Memory B cell (primary cell): ENCODE results near the gene RNF220.

Source experiments
- ATAC-seq: fragments of 150-1000 bp; cut with Tn5 transposase; 2 replicates; pipeline ENCODE4 v1.10.0; 2021; ENCODE audit warnings: low read depth, mild to moderate bottlenecking, moderate library complexity
- DNase-seq, 2 donors: peaks; one replicate each; pipeline ENCODE4 v3.0.0; 2022; ENCODE audit warnings: low spot score in 2 of 2
- H3K27ac Mint-ChIP-seq: one replicate; pipeline ENCODE4 v1.8.0; 2022; ENCODE audit warnings: mild to moderate bottlenecking, moderate library complexity, mixed read lengths
- H3K27me3 Mint-ChIP-seq: one replicate; pipeline ENCODE4 v1.8.0; 2022; ENCODE audit warnings: mixed read lengths
- H3K36me3 Mint-ChIP-seq: one replicate; pipeline ENCODE4 v1.8.0; 2022; ENCODE audit warnings: mild to moderate bottlenecking, mixed read lengths
- H3K4me1 Mint-ChIP-seq: one replicate; pipeline ENCODE4 v1.8.0; 2022; ENCODE audit warnings: mixed read lengths
- H3K4me3 Mint-ChIP-seq: one replicate; pipeline ENCODE4 v1.8.0; 2022; ENCODE audit warnings: mild to moderate bottlenecking, moderate library complexity, mixed read lengths
- H3K9me3 Mint-ChIP-seq: one replicate; pipeline ENCODE4 v1.8.0; 2022; ENCODE audit warnings: mixed read lengths

The RNF220 gene

DNA sequence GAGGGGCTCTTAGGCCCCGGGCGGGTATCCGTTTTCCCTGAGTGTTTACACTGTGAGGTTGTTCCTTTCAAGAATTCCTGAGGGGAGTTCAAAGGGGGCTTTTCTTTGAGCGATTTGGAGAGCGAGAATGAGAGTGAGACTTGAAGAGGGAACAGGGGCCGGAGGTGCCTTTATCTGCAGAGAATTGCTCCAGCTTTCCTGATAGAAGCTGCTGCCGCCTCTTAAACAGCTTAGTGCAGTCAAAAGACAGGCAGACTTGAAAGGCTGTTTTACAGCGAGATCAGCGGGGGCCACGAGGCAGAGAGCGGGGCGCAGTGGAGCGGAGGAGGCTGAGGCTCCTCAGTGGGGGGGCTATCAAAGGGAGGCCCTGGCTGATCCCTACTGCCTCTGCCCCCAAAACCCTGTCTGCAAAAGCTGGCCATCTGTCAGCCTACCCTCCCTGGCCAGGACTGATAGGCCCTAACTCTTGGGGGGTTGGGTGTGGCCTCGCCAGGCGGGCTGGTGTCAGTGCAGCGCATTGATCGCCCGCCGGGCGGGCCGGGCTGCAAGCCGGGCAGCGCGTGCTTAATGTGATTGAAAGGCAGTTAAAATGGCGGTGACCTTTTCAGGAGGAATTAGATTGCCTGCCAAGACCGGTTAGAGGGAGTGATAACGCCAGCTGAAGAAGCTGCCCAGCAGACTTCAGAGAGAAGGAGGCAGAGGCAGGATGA, 232.8 kb downstream of the RNF220 start:
- Mint-ChIP-seq H3K36me3 (peaks cover 37% of the 10 kb centered on the region), H3K9me3 (no peaks in the 10 kb centered on the region), H3K4me3 (no peak overlapping the region), H3K27me3 (no peaks in the 10 kb centered on the region), H3K27ac (no peak overlapping the region), H3K4me1 (peaks cover 33% of the 10 kb centered on the region)
- ATAC-seq (no peak), DNase-seq (no peak)

- ATAC-seq, result no peak
- Mint-ChIP-seq H3K9me3 (no peaks in the 10 kb centered on the region), H3K27ac (no peak overlapping the region), H3K4me1 (peaks cover 13% of the 10 kb centered on the region), H3K27me3 (no peaks in the 10 kb centered on the region), H3K36me3 (peaks cover 38% of the 10 kb centered on the region), H3K4me3 (no peak overlapping the region)
- DNase-seq, result no peak
Observed at GRCh38 chr1:44640200-44640853, 235.3 kb downstream of the RNF220 start.

DNA sequence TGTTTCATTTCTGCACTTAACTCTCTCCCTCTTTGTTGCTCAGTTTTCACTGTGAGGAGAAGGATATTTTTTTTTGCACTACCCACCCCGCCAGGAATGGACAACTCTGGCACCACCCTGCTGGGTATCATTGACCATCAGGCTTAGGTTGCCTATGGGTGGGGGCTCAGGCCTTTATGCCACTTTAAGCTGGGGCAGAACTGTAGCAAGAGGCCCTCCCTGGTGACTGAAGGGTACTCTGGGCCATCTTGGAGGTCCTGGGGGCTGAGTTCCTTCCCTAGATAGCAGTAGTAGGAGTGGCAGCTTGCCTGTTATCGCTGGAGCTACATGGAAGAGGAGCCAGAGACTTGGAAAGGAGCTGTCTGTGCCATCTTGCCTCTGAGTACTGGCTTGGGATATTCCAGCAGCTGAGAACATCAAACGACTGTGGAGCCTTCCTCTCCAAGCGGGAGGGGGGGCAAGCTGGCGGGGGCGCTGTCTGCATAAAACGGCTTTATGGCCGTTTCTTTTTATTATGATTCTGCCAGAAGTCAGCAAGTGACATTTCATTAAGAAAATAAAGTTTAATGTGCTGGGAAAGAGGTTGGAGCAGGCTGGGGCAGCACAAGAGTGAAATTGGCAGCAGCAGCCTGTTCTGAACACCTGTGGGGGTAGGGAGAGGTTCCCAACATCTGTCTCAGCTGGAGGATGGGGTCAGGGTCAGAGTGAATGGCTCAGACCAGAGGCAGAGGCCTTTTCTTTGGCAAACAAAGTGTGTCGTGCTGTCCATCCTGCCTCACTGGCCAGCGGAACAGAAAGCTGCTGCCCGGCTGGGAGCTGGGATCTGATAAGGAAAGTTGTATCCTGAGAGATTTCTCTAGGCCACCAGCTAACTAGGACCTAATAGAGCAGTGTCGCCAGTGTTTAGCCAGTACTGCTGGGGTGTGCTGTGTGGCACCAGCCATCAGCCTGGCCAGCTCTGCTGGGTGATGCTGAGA, 236.4 kb downstream of the RNF220 start:
- H3K4me3 Mint-ChIP-seq, result no peak overlapping the region
- peaks cover 9% of the 10 kb centered on the region for H3K4me1 Mint-ChIP-seq
- ATAC-seq, result no peak

GRCh38 chr1:44642255-44642654, 237.2 kb downstream of the RNF220 start:
- H3K4me1 Mint-ChIP-seq, result peaks cover 9% of the 10 kb centered on the region
- H3K36me3 Mint-ChIP-seq, result peaks cover 32% of the 10 kb centered on the region
- H3K27me3 Mint-ChIP-seq, result no peaks in the 10 kb centered on the region
- peak overlapping the region; percentile 79 for H3K27ac Mint-ChIP-seq
- H3K4me3 Mint-ChIP-seq, result no peak overlapping the region
- no peaks in the 10 kb centered on the region for H3K9me3 Mint-ChIP-seq
- no peak for DNase-seq
- no peak for ATAC-seq

More for the DNA sequence above, 236.4 kb downstream of the RNF220 start:
- DNase-seq, result no peak
- Mint-ChIP-seq H3K27me3 (no peaks in the 10 kb centered on the region), H3K9me3 (no peaks in the 10 kb centered on the region), H3K36me3 (peaks cover 33% of the 10 kb centered on the region), H3K27ac (peak overlapping the region; percentile 79)

DNA sequence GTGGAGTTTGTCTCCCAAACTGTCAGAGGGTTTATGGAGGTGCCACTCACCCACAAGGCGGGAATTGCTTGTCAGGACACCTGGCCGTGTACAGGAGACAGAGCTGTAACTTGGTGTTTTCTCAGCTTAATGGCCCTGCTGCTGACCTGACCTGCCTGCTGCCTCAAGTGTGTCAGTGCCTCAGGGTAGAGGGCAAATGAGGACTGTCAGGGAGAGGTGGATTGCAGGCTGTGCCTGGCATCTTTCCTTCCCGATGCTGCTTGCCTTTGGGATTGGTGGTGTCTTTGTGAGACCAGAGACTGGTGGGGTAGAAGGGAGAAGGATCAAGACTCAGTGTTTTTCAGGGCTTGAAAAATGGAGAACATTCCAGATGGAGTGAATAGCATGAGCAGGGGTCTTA, 237.9 kb downstream of the RNF220 start:
- Mint-ChIP-seq H3K36me3 (peaks cover 36% of the 10 kb centered on the region), H3K27me3 (no peaks in the 10 kb centered on the region), H3K9me3 (no peaks in the 10 kb centered on the region), H3K27ac (no peak overlapping the region), H3K4me1 (peaks cover 9% of the 10 kb centered on the region), H3K4me3 (no peak overlapping the region)
- DNase-seq, result no peak
- no peak for ATAC-seq

GRCh38 chr1:44643721-44644334, 238.8 kb downstream of the RNF220 start:
- Mint-ChIP-seq H3K27ac (peak overlapping the region; percentile 12), H3K4me1 (peaks cover 6% of the 10 kb centered on the region), H3K4me3 (no peak overlapping the region), H3K36me3 (peaks cover 34% of the 10 kb centered on the region), H3K9me3 (no peaks in the 10 kb centered on the region), H3K27me3 (no peaks in the 10 kb centered on the region)
- ATAC-seq (no peak), DNase-seq (no peak)

- H3K4me3 Mint-ChIP-seq, result no peak overlapping the region
- no peaks in the 10 kb centered on the region for H3K27me3 Mint-ChIP-seq
- DNase-seq (no peak), ATAC-seq (no peak)
- peaks cover 6% of the 10 kb centered on the region for H3K4me1 Mint-ChIP-seq
- H3K27ac Mint-ChIP-seq, result no peak overlapping the region
- H3K36me3 Mint-ChIP-seq, result peaks cover 39% of the 10 kb centered on the region
- no peaks in the 10 kb centered on the region for H3K9me3 Mint-ChIP-seq
Observed at GRCh38 chr1:44644806-44645205, 239.8 kb downstream of the RNF220 start.

DNA sequence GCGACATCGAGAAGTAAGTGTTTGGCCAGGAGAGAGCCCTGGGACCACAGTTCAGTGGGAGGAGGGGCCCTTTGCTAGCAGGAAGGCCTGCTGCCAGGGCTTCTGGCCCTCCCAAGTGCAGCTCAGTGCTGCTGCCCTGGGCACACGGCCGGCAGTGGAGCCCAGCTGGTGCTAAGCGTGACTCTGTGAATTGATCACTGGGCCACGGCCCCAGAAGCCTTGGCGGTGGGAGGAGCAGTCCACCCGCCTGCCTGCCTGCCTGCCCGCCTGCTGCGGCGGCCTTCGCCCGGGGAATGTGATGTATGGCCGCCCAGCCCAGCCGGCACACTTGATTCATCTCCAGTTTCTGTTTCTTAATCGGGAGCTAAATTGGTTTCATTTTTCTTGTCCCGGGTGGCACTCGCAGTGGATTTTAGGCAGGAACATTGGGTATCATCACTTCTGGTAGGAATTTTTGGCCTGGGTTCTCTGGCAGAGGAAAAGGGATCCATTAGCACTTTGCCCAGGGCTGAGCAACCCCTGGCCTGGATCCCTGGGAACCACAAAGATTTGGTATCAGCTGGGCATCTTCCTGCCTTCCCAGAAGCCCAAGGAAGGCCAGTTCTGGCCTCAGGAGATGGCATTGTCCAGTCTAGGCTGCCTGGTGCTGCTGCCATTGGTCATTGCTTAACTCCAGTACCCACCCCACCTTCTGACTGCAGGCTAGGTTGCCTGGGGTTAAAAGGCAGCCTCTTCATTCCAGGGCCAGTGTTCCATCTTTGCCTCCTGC, 240.6 kb downstream of the RNF220 start:
- peaks cover 39% of the 10 kb centered on the region for H3K36me3 Mint-ChIP-seq
- no peak overlapping the region for H3K27ac Mint-ChIP-seq
- no peak for ATAC-seq

GRCh38 chr1:44646261-44647110, 241.4 kb downstream of the RNF220 start:
- Mint-ChIP-seq H3K27me3 (no peaks in the 10 kb centered on the region), H3K27ac (no peak overlapping the region), H3K4me1 (peaks cover 6% of the 10 kb centered on the region), H3K4me3 (no peak overlapping the region), H3K36me3 (peaks cover 42% of the 10 kb centered on the region), H3K9me3 (no peaks in the 10 kb centered on the region)
- ATAC-seq (no peak), DNase-seq (no peak)

More for the DNA sequence above, 240.6 kb downstream of the RNF220 start:
- no peaks in the 10 kb centered on the region for H3K9me3 Mint-ChIP-seq
- no peak overlapping the region for H3K4me3 Mint-ChIP-seq
- peaks cover 6% of the 10 kb centered on the region for H3K4me1 Mint-ChIP-seq
- no peak for DNase-seq
- H3K27me3 Mint-ChIP-seq, result no peaks in the 10 kb centered on the region

- H3K27ac Mint-ChIP-seq, result peak overlapping the region; percentile 48
- H3K4me1 Mint-ChIP-seq, result no peaks in the 10 kb centered on the region
- ATAC-seq (no peak), DNase-seq (no peak)
- peaks cover 35% of the 10 kb centered on the region for H3K36me3 Mint-ChIP-seq
- no peaks in the 10 kb centered on the region for H3K9me3 Mint-ChIP-seq
- no peaks in the 10 kb centered on the region for H3K27me3 Mint-ChIP-seq
- no peak overlapping the region for H3K4me3 Mint-ChIP-seq
Observed at GRCh38 chr1:44647896-44648295, 242.8 kb downstream of the RNF220 start.

- Mint-ChIP-seq H3K27me3 (no peaks in the 10 kb centered on the region), H3K4me3 (no peak overlapping the region), H3K9me3 (no peaks in the 10 kb centered on the region), H3K36me3 (peaks cover 31% of the 10 kb centered on the region), H3K4me1 (no peaks in the 10 kb centered on the region), H3K27ac (no peak overlapping the region)
- DNase-seq (no peak), ATAC-seq (no peak)
Observed at GRCh38 chr1:44648529-44649250, 243.6 kb downstream of the RNF220 start.

DNA sequence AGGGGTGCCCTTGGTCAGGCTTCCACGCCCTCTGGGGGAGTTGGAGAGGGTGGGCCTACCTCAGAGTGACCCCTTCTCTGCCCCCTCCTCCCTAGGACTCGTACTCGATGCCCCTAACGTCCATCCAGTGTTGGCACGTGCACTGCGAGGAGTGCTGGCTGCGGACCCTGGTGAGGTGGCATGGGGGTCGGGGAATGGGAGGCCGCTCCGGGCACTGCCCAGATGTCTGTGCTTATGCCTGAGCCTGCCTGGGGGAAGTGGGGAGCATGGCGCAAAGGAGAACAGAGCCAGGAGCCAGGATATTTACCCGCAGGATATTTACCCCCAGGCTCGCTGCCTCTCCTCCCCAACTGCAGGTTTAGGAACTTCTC, 244.7 kb downstream of the RNF220 start:
- DNase-seq, result no peak
- Mint-ChIP-seq H3K36me3 (peaks cover 29% of the 10 kb centered on the region), H3K4me1 (no peaks in the 10 kb centered on the region), H3K27me3 (no peaks in the 10 kb centered on the region), H3K27ac (no peak overlapping the region), H3K9me3 (no peaks in the 10 kb centered on the region), H3K4me3 (no peak overlapping the region)
- ATAC-seq, result no peak
